Subcutaneous abdominal adipose tissue (tissue), 5 donors: ENCODE measurements around the gene CDH22.

Experiments used
- H3K27ac ChIP-seq: one replicate; pipeline ENCODE4 v1.7.0; 2013; ENCODE audit warnings: low read depth, mild to moderate bottlenecking, inconsistent platforms, low read length, moderate library complexity
- H3K27me3 ChIP-seq, 5 donors: one replicate each; pipeline ENCODE4 v1.7.0; 2013; ENCODE audit warnings: low read length in 5 of 5, inconsistent platforms in 1 of 5; ENCODE audit not compliant: control insufficient read depth in 5 of 5, insufficient read depth in 4 of 5
- H3K36me3 ChIP-seq, 5 donors: one replicate each; pipeline ENCODE4 v1.7.0; 2013; ENCODE audit warnings: low read length in 5 of 5; ENCODE audit not compliant: control insufficient read depth in 5 of 5, insufficient read depth in 5 of 5
- H3K4me1 ChIP-seq, 5 donors: one replicate each; pipeline ENCODE4 v1.7.0; 2013; ENCODE audit warnings: low read length in 5 of 5, mild to moderate bottlenecking in 3 of 5, moderate library complexity in 1 of 5; ENCODE audit not compliant: control insufficient read depth in 5 of 5, insufficient read depth in 5 of 5
- H3K4me3 ChIP-seq, 5 donors: one replicate each; pipeline ENCODE4 v1.7.0; 2013; ENCODE audit warnings: low read length in 5 of 5, low read depth in 1 of 5
- H3K9ac ChIP-seq, 5 donors: one replicate each; pipeline ENCODE4 v1.7.0; 2013; ENCODE audit warnings: low read length in 5 of 5, mild to moderate bottlenecking in 4 of 5, moderate library complexity in 3 of 5
- H3K9me3 ChIP-seq, 5 donors: one replicate each; pipeline ENCODE4 v1.7.0; 2013; ENCODE audit warnings: low read length in 5 of 5; ENCODE audit not compliant: control insufficient read depth in 5 of 5
- donor health status: healthy.
- donor health status: healthy.
- donor health status: healthy.
- donor health status: healthy.
- donor health status: healthy.

The CDH22 gene

GRCh38 chr20:46332373-46333160 lies 24.3 kb upstream of the CDH22 start:
- Histone ChIP-seq H3K36me3 (no peaks in the 10 kb centered on the region), H3K9ac (no peak overlapping the region), H3K4me3 (no peak overlapping the region), H3K27me3 (peaks cover 25 to 62% (median 33%) of the 10 kb centered on the region in 5 donors), H3K9me3 (no peaks in the 10 kb centered on the region), H3K27ac (no peak overlapping the region), H3K4me1 (no peaks in the 10 kb centered on the region)

DNA sequence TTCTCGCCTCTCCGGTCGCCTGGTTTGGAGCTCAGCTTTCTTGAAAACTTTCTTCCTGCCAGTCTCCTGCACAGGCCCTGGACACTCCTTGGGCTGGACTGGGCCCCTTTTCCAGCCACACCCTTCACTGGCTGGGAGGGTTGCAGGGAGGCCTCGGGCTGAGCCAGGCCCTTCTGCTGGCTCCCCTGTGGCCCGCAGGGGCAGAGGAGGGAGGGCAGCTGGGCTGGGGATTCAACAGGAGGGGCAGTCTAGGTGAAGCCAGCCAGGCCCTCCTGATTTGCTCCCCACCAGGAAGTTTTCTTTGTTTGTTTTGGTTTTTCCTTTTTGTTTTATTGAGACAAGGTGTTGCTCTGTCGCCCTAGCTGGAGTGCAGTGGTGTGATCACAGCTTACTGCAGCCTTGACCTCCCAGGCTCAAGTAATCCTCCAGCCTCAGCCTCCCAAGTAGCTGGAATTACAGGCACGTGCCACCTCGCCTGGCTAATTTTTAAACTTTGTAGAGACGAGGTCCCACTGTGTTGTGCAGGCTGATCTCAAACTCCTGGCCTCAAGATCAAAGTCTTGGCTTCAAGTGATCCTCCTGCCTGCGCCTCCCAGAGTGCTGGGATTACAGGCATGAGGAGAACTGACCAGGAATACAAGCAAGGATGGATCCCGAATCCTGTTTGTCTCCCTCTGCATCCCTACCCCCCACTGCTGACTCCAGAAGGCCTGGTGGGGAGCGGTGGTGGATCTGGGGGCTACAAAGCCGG lies 23.5 kb upstream of the CDH22 start:
- Histone ChIP-seq H3K9me3 (no peaks in the 10 kb centered on the region), H3K4me1 (no peaks in the 10 kb centered on the region), H3K27ac (no peak overlapping the region), H3K4me3 (no peak overlapping the region), H3K27me3 (peaks cover 25 to 54% (median 28%) of the 10 kb centered on the region in 5 donors), H3K9ac (no peak overlapping the region), H3K36me3 (no peaks in the 10 kb centered on the region)

GRCh38 chr20:46330831-46331371 lies 22.6 kb upstream of the CDH22 start:
- Histone ChIP-seq H3K27me3 (peaks cover 22 to 54% (median 30%) of the 10 kb centered on the region in 5 donors), H3K4me3 (no peak overlapping the region), H3K36me3 (no peaks in the 10 kb centered on the region), H3K9me3 (no peaks in the 10 kb centered on the region), H3K9ac (no peak overlapping the region), H3K4me1 (no peaks in the 10 kb centered on the region), H3K27ac (no peak overlapping the region)

GRCh38 chr20:46330072-46330763 lies 21.9 kb upstream of the CDH22 start:
- H3K9me3 ChIP-seq: no peaks in the 10 kb centered on the region
- H3K4me3 ChIP-seq: no peak overlapping the region
- H3K27ac ChIP-seq: no peak overlapping the region
- peaks cover 22 to 52% (median 33%) of the 10 kb centered on the region in 5 donors for H3K27me3 ChIP-seq
- no peak overlapping the region for H3K9ac ChIP-seq
- H3K36me3 ChIP-seq: no peaks in the 10 kb centered on the region
- H3K4me1 ChIP-seq: no peaks in the 10 kb centered on the region

GRCh38 chr20:46328200-46328882 lies 20.0 kb upstream of the CDH22 start:
- no peak overlapping the region for H3K9ac ChIP-seq
- peaks cover 15 to 45% (median 30%) of the 10 kb centered on the region in 5 donors for H3K27me3 ChIP-seq
- H3K36me3 ChIP-seq: no peaks in the 10 kb centered on the region
- no peak overlapping the region for H3K27ac ChIP-seq
- no peak overlapping the region for H3K4me3 ChIP-seq
- no peaks in the 10 kb centered on the region for H3K4me1 ChIP-seq
- H3K9me3 ChIP-seq: no peaks in the 10 kb centered on the region

GRCh38 chr20:46327557-46327956 lies 19.3 kb upstream of the CDH22 start:
- no peak overlapping the region for H3K9ac ChIP-seq
- no peak overlapping the region for H3K4me3 ChIP-seq
- H3K36me3 ChIP-seq: no peaks in the 10 kb centered on the region
- peaks cover 15 to 47% (median 33%) of the 10 kb centered on the region in 5 donors for H3K27me3 ChIP-seq
- no peaks in the 10 kb centered on the region for H3K9me3 ChIP-seq
- H3K4me1 ChIP-seq: peaks cover 0 to under 1% (median 0%) of the 10 kb centered on the region in 5 donors
- H3K27ac ChIP-seq: no peak overlapping the region

DNA sequence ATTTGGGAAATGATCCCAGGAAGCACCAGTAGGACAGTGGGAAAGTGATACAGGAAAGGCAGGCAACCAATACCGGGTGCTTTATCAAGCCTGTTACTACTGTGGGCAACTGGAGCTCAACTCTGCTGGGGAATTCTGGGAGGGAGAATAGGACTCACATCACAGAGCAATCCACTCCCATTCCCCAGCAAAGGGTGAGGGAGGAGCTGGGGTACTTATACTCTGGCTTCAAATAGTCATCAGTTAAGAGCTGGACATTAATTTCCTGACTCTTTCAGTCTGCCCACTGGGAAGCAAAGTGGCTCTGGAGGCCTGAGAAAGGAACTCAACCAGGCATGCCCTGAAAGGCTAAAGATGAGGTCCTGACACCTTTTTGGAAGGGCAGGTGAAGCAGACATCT lies 17.5 kb upstream of the CDH22 start:
- peaks cover 0 to 5% (median 0%) of the 10 kb centered on the region in 5 donors for H3K4me1 ChIP-seq
- no peak overlapping the region for H3K27ac ChIP-seq
- no peaks in the 10 kb centered on the region for H3K9me3 ChIP-seq
- no peak overlapping the region for H3K9ac ChIP-seq
- peaks cover 15 to 35% (median 30%) of the 10 kb centered on the region in 5 donors for H3K27me3 ChIP-seq
- no peaks in the 10 kb centered on the region for H3K36me3 ChIP-seq
- no peak overlapping the region for H3K4me3 ChIP-seq

DNA sequence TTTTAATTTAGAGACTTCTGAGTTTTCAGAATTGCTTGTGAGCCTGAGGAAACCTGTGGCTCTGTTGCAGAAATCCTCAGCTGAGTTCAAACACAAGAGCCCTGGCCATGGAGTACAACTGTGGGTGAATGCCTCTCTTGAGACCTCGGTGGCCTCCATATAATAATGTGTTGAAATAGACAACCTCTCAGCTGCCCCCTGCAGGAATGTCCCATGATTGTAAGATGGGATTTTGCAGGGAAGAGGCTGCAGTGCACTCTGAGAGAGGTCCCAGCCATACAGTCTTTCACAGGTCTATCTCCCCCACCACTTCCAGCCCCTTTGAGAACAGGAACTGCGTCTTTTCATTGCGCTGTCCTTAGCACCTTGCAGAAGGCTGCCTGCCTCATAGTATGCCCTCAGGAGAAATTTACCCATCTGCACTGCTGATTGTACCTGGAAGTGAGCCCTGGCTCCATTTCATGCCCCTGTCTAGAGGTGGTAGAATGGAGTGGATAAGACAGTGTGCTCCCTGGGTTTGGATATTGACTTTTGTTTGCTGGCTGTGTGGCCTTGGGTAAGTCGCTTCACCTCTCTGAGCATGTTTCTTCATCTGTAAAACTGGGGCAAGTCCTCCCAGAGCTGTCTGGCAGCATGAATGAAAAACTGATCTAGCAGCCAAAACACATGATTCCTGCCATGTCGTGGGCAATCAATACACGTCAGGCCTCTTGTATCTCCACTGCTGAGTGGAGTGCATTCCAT lies 16.8 kb upstream of the CDH22 start:
- Histone ChIP-seq H3K27me3 (peaks cover 15 to 32% (median 24%) of the 10 kb centered on the region in 5 donors), H3K9me3 (no peaks in the 10 kb centered on the region), H3K36me3 (no peaks in the 10 kb centered on the region)

DNA sequence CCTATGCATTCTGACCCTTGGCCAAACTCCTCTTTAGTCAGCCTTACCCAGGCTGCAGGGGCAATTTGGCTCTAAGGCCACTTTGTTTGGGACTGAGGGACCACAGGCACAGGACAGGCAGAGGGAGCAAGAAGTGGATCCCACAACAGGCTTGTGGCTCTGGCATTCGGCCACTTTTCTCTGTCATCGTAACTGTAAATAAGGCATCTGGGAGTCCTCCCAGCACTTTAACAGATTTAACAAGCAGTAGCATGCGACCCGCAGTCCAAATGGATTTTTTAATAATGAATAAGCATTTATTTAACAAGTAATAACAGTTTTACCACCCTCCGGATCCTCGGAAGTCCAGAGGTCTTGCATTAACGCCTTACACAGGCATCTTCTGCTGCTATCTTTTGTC lies 16.1 kb upstream of the CDH22 start:
- Histone ChIP-seq H3K27ac (no peak overlapping the region), H3K9me3 (no peaks in the 10 kb centered on the region), H3K4me1 (peaks cover 0 to 5% (median 0%) of the 10 kb centered on the region in 5 donors), H3K36me3 (no peaks in the 10 kb centered on the region), H3K27me3 (peaks cover 13 to 32% (median 17%) of the 10 kb centered on the region in 5 donors), H3K4me3 (no peak overlapping the region), H3K9ac (no peak overlapping the region)

More for the DNA sequence above, 16.8 kb upstream of the CDH22 start:
- Histone ChIP-seq H3K4me3 (no peak overlapping the region), H3K9ac (no peak overlapping the region), H3K4me1 (peaks cover 0 to 5% (median 0%) of the 10 kb centered on the region in 5 donors), H3K27ac (no peak overlapping the region)
